ENCODE measurements around the gene RUVBL1.

The RUVBL1 gene

GRCh38 chr3:128083396-128083795 is 40.2 kb downstream of the RUVBL1 start:
- DNase-seq (ENCODE audit: low spot score) = no peak

GRCh38 chr3:128082546-128082945 is 41.1 kb downstream of the RUVBL1 start:
- no peak for DNase-seq (ENCODE audit: low spot score)

DNA sequence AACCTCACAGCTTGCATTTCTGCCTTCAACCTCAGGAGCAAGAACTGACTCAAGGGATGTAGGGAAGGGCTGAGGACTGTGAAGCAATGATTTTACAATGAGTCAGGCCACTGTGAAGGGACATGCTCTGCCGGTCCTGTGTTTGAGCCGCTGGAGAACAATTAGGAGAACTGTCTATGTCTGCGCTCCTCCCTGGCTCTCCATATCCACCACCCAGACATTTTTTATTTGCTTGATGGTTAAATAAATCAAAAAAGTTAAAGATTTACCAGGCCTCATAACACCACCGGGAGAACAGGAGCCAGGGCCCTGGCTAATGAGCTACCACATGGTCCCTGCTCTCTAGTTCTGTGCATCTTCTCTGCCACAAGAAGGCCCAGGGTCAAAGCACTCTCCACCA is 41.8 kb downstream of the RUVBL1 start:
- DNase-seq (ENCODE audit: low spot score) = no peak

DNA sequence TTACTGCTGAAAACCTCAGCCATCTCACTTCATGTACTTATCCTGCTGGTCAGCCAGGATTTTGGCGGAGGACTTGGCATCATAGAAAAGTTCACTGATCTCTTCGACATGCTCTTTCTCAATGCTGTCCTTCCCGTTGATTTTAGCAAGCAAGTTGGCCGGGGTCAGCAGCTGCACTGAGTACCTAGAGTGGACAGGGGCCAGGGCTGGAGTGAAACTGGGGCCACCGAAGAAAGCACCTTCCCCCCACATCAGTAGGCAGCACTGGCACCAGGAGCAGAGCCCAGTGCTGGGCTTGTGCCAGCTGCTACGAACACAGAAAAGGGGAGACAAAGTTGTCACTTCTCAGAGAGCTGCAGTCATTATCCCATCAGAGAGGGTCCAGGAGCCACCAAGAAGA is 42.4 kb downstream of the RUVBL1 start:
- DNase-seq (ENCODE audit: low spot score) = no peak

DNA sequence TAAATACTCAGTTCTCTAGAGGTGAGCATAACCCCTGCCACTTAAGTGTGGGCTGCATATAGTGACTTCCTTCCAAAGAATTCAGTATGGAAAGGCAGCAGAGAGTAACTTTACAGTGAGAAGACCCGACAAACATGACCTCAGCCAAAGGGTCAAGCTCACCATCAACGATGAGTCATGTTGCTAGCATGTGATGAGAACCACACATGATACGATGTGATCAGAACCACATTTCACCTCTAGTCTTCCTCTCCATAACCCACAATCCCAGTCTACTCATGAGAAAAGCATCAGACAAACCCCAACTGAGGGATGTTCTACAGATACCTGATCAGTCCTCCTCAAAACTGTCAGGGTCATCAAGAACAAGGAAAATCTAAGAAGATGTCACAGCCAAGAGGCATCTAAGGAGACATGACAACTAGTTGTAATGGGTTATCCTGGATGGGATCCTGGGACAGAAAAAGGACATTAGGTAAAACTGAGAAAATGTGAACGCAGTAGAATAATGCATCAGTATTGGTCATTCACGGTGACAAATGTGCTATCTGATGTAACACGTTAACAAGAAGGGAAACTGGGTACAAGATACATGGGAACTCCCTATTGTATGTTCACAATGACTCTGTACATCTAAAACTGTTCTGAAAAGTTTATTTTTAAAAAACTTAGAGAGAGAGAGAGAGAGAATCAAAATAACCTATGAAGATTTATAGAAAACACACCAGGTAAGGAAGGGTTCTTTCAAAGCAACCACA is 43.1 kb downstream of the RUVBL1 start:
- no peak for DNase-seq (ENCODE audit: low spot score)

- DNase-seq (ENCODE audit: low spot score) = no peak
Measured at GRCh38 chr3:128079823-128080222, 43.8 kb downstream of the RUVBL1 start.

- no peak for DNase-seq (ENCODE audit: low spot score)
Measured at GRCh38 chr3:128078875-128079274, 44.7 kb downstream of the RUVBL1 start.

DNA sequence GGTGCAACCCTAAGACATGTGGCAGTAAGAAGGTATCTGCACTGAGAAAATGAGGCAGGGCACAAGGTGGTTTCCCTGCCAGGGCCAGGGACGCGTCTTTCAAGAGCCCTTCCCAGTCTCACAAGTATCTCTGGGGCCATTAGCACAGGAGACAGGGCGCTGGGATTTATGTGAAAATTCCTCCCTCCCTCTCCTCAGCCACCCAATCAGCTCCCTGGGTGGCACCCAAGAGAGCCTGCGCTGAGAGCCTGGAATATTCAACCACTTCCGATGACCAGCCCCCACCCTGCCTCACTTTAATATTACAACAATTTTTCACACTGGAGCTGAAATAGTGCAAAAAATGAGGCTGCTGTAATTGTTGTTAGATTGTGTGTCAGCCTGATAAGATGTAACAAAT is 45.3 kb downstream of the RUVBL1 start:
- no peak for DNase-seq (ENCODE audit: low spot score)

- no peak for DNase-seq (ENCODE audit: low spot score)
Measured at GRCh38 chr3:128077665-128078064, 45.9 kb downstream of the RUVBL1 start.

- no peak for DNase-seq (ENCODE audit: low spot score)
Measured at GRCh38 chr3:128077202-128077624, 46.4 kb downstream of the RUVBL1 start.

DNA sequence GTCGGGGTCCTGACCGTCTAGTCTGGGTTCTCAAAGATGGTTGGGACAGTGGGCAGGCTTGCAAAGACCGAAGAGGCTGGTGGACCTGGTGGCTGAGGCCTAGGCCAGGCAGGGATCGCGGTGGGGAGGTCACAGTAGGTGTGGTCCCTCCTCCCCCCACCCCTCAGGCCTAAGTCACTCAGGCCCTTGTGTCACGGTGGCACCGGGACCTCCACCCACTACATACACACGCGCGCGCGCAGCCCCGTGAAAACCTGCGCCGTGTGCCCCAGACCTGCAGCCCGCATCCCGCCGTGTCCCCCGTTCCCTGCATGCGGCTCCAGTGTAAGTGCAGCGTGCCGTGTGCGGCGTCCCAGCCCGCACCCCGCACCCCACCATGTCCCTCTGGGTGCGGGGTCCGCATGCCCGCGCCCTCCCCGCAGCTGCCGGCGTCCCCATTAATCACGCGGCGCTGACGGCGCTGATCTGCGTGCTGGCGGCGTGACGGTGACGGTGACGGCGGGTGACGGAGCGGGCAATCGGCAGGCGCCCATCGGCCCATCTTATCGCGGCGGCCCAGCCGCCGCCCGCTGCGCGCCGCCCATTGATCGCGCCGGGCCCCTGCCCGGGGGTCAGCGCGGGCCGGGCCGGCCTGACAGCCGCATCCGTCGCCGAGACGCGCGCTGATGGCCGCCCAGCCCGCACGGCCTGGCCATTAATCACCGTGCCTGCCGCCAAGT is 47.0 kb downstream of the RUVBL1 start:
- peak; percentile 76 for DNase-seq (ENCODE audit: low spot score)

- peak; percentile 90 for DNase-seq (ENCODE audit: low spot score)
Measured at GRCh38 chr3:128075522-128076482, 47.8 kb downstream of the RUVBL1 start.

DNA sequence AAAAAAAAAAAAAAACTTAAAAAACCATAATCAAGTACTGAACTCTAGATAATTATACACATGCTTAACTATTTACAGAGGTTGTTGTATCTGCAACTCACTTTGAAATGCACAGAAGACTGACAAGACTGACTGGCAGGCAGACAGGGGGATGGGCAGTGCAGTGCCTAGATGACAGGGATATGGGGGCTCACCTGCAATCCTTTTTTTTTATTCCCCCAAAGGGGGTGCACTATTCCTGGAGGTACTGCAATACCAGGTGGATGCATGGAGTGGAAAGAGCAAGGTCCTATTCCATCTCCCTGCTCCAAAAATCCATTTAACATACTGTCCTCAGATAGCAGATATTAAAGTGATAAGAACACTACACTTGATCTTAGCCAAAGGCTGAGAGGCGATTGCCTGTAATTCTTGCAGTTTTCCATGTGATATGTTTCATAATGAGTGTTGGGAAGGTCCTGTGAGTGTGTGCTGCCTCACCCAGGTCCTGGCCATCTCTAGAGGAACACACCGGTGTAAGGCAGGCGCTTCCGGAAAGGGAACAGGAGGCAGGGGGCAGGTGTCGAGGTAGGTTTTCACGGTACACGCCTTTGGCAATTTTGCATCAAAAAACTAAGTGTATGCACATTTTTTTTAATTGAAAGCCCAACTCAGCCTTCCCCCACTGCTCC is 48.6 kb downstream of the RUVBL1 start:
- DNase-seq (ENCODE audit: low spot score) = no peak

GRCh38 chr3:128073807-128074206 is 49.8 kb downstream of the RUVBL1 start:
- no peak for DNase-seq (ENCODE audit: low spot score)

DNA sequence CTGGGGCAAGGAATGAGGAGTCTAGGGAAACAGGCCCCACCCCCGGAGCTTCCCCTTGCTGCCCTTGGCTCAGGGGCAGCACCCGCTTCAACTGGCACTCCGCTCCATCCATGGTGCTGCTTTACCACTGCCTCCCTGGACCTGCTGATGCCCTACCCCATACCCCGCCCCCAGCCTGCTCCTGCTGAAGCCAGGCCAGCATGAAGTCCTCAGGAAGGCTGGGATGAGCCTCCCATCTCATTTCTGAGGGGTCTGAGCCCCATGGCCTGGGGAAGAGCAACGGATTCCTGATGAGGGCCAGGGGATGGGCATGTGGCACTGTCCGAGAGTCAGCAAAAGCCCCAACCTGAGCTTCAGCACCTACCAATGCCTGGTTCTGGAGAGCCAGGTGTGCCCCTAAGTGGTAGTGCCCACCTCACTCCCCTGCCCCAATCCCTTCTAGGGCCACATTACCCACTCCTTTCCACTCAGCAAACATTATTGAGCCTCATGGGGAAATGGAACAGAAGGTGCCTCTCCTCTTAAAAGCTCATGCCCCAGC is 50.4 kb downstream of the RUVBL1 start:
- no peak for DNase-seq (ENCODE audit: low spot score)

DNA sequence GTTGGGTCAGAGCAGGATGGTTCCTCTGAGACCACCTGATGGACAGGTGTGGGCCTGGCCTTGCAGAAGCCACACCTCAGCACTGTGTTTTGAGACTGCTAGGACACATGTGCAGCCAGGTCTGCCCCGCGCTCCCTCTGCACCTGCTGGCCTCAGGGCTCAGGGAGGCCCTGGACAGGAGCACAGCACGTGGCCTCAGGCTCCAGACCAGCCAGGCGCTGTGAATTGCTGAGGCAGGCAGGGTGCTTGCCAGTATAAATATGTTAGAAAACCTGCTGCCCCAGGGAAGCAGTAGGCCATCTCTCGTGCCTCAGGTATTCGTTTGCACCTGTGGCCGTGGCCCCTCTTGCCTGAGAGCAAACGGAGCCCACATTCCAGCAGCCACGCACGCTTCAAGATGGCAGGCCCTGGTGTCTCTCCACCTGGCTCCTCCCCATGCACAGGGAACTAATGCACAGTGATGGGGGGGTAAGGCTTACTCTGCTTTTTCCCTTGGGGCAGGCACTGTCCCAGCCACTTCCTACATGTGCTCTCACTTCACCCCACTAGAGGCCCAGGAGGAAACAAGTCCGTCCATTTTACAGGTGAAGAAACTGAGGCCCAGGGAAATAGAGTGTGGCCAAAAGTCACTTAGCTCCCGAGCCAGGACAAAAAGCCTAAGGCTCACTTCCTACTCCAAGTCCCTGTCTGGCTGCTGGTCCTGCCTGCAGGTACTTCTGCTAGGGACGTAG is 51.0 kb downstream of the RUVBL1 start:
- DNase-seq (ENCODE audit: low spot score) = no peak

- no peak for DNase-seq (ENCODE audit: low spot score)
Measured at GRCh38 chr3:128071771-128072453, 51.7 kb downstream of the RUVBL1 start.

DNA sequence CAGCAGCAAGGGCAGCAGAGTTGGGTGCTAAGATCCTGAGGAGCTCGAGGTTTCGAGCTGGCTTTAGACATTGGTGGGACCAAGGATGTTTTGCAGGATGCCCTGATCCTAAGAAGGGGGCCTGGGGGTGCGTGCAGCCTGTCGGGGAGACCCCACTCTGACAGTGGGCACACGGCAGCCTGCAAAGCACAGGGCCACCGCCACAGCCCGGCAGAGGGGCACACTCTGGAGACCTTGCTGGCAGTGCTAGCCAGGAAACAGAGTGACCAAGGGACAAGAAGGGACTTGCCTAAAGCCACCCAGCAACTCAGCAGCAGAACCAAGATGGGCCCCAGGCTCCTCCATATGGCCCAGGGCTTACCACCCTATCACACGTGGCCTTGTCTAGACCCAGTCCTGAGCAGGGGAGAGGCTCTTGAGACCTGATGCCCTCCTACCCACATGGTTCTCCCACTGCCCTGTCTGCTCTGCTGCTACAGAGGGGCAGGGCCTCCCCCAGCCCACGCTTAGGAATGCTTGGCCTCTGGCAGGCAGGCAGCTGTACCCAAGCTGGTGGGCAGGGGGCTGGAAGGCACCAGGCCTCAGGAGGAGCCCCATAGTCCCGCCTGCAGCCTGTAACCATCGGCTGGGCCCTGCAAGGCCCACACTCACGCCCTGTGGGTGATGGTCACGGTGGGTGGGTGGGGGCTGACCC is 52.6 kb downstream of the RUVBL1 start:
- no peak for DNase-seq (ENCODE audit: low spot score)

DNA sequence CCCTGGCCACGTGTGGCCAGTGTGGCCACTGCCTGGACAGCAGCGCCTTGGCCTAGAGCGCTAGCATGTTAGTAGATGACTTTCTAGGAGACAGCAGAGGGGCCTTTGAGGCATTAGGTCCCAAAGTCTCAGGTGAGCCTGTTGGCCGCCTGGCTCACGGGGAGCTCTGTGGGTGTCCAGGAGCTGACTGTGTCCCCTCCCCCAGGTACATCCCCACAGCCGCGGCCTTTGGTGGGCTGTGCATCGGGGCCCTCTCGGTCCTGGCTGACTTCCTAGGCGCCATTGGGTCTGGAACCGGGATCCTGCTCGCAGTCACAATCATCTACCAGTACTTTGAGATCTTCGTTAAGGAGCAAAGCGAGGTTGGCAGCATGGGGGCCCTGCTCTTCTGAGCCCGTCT is 54.3 kb downstream of the RUVBL1 start:
- DNase-seq (ENCODE audit: low spot score) = no peak

- DNase-seq (ENCODE audit: low spot score) = no peak
Measured at GRCh38 chr3:128068156-128068620, 55.4 kb downstream of the RUVBL1 start.

Data from Ammon's horn (tissue), 1 donor.